ENCODE results near the gene INSYN2B. TPM values are rescaled to one million over a fixed set of nuclear protein-coding genes. Genes with fewer than 3 reads are reported as not detected.

The INSYN2B gene
- total RNA-seq, 2 experiments from 2014 or later, result not detected

GRCh38 chr5:169831331-169831730, 149.0 kb downstream of the INSYN2B start:
- no peaks in the 10 kb centered on the region for H3K9me3 Mint-ChIP-seq
- peaks cover 13% of the 10 kb centered on the region for H3K36me3 Mint-ChIP-seq (ENCODE audit: low read depth)
- H3K27ac Mint-ChIP-seq, result no peak overlapping the region
- intact Hi-C loops (cut with micrococcal nuclease), result no loop called here
- no peak overlapping the region for H3K4me3 Mint-ChIP-seq
- DNase-seq, result no peak
- CTCF ChIA-PET, result no interaction called here
- peaks cover 21% of the 10 kb centered on the region for H3K4me1 Mint-ChIP-seq (ENCODE audit: low read depth)
- H3K27me3 Mint-ChIP-seq (ENCODE audit: low read depth), result no peaks in the 10 kb centered on the region

- DNase-seq, result no peak
- intact Hi-C loops (cut with micrococcal nuclease), result no loop called here
- Mint-ChIP-seq H3K9me3 (no peaks in the 10 kb centered on the region), H3K4me1 (ENCODE audit: low read depth) (peaks cover 21% of the 10 kb centered on the region), H3K4me3 (no peak overlapping the region), H3K27me3 (ENCODE audit: low read depth) (no peaks in the 10 kb centered on the region), H3K36me3 (ENCODE audit: low read depth) (peaks cover 15% of the 10 kb centered on the region), H3K27ac (no peak overlapping the region)
- CTCF ChIA-PET, result no interaction called here
These were observed 151.9 kb downstream of the INSYN2B start for GRCh38 chr5:169828385-169828784.

DNA sequence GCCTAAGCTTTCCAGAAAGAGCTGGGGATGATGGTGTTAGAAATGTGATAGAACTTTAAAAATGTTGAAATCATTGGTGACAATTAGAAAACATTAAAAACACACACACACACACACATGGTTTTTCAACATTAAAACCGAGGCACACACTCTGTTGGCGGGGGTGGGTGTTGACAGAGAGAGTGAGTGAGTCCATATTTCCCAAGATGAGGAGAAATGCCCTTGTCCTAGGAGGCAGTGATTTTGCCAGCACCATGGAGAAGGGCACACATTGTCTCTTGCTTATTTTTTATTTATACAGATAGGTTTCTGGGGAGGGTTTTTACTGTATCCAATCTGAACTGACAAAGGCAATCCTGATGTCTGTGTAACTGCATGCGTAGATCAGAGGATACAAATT, 152.5 kb downstream of the INSYN2B start:
- Mint-ChIP-seq H3K9me3 (peaks cover 2% of the 10 kb centered on the region), H3K4me3 (no peak overlapping the region), H3K27ac (no peak overlapping the region), H3K36me3 (ENCODE audit: low read depth) (peaks cover 21% of the 10 kb centered on the region), H3K27me3 (ENCODE audit: low read depth) (no peaks in the 10 kb centered on the region), H3K4me1 (ENCODE audit: low read depth) (peaks cover 20% of the 10 kb centered on the region)
- no peak for DNase-seq
- intact Hi-C loops (cut with micrococcal nuclease), result no loop called here
- CTCF ChIA-PET, result interaction anchor here (0.7 to 1.7 kb wide), 2 partner anchors 23 to 244 kb away, joined by 3 read pairs; partner anchors contain the start of gene SPDL1

DNA sequence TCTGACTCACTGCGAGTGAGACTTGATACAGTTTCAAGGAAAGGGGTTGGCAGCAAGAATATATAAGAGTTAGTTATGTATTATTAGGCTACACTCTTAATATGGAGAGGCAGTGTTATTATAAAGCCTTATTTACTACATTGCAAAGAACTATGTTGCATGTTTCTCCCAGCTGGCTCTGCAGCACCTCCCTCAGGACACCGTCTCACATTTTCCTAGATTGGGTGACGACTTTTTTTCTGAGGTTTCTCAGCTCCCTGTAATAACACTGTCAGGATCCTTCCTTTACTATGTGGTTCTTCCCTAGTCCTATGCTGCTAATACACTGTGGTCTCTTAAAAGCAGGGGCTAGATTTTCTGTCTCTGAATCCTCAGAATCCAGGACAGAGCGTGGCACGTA, 153.7 kb downstream of the INSYN2B start:
- peaks cover 2% of the 10 kb centered on the region for H3K9me3 Mint-ChIP-seq
- no peak overlapping the region for H3K4me3 Mint-ChIP-seq
- intact Hi-C loops (cut with micrococcal nuclease), result no loop called here
- peaks cover 22% of the 10 kb centered on the region for H3K36me3 Mint-ChIP-seq (ENCODE audit: low read depth)
- DNase-seq, result no peak
- no peak overlapping the region for H3K27ac Mint-ChIP-seq
- H3K4me1 Mint-ChIP-seq (ENCODE audit: low read depth), result peaks cover 19% of the 10 kb centered on the region
- H3K27me3 Mint-ChIP-seq (ENCODE audit: low read depth), result no peaks in the 10 kb centered on the region
- CTCF ChIA-PET, result interaction anchor here (0.9 to 1.7 kb wide), 3 partner anchors 9 to 104 kb away, joined by 3 read pairs; no protein-coding TSS in a partner anchor

DNA sequence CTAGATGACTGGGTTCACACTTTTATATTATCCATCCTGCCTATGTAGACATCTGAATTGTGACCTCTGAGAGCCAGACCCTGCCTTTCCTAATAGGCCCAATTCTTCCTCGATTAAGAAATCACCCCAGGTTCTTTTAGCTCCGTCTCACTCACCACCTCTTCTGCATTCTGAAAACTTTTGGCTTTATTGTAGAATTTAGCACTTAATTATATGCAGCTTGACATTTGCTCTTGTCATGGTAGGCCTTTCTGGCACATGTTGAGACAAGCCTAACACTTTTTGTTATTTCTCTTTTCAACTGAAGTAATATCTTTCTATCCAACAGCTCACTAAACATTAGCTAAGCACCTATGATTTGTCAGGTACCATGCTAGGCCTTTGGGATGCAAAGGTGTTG, 163.3 kb downstream of the INSYN2B start:
- intact Hi-C loops (cut with micrococcal nuclease), result no loop called here
- Mint-ChIP-seq H3K4me3 (no peak overlapping the region), H3K9me3 (no peaks in the 10 kb centered on the region), H3K4me1 (ENCODE audit: low read depth) (no peaks in the 10 kb centered on the region), H3K27ac (no peak overlapping the region), H3K36me3 (ENCODE audit: low read depth) (peaks cover 57% of the 10 kb centered on the region), H3K27me3 (ENCODE audit: low read depth) (no peaks in the 10 kb centered on the region)
- CTCF ChIA-PET, result no interaction called here
- DNase-seq, result no peak

DNA sequence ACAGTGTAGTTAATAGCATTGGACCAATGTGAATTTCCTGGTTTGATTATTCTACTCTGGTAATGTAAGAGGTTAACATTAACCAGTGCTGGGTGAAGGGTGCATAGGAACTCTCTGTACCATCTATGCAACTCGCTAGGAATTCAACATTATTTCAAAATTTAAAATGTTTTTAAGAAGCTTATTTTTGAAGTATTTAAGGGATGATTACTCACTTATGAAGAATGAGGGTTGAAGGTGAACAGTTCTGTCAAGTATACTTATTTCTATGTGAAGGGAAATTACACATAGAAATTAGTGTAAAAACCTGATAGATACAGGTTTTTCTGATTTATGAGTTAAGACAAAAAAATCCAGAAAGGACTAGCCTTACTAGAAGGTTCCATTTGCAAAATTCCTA, 165.8 kb downstream of the INSYN2B start:
- H3K4me3 Mint-ChIP-seq, result no peak overlapping the region
- no peak overlapping the region for H3K27ac Mint-ChIP-seq
- H3K36me3 Mint-ChIP-seq (ENCODE audit: low read depth), result peaks cover 63% of the 10 kb centered on the region
- no peaks in the 10 kb centered on the region for H3K9me3 Mint-ChIP-seq
- no peaks in the 10 kb centered on the region for H3K27me3 Mint-ChIP-seq (ENCODE audit: low read depth)
- CTCF ChIA-PET, result interaction anchor here (0.6 kb wide), 1 partner anchor 139 kb away, joined by 3 read pairs; no protein-coding TSS in a partner anchor
- no peak for DNase-seq
- H3K4me1 Mint-ChIP-seq (ENCODE audit: low read depth), result no peaks in the 10 kb centered on the region
- intact Hi-C loops (cut with micrococcal nuclease), result no loop called here

Small RNA genes within 50 kb of the gene (microRNA-seq; reads per million reads assigned to microRNA genes)
- not detected for gene MIR378E (ENCODE audit: borderline microRNAs expressed, borderline replicate concordance)

Other genes with a start within 250 kb of the INSYN2B start
- gene FOXI1, start 125.4 kb upstream of the INSYN2B start, total RNA-seq, result not detected